GM10266 (cell line): ENCODE measurements around the gene TMEM258.

ENCODE experiments used
- DNase-seq: peaks from one replicate; pipeline ENCODE4 v3.0.0; 2012; ENCODE audit errors: extremely low spot score
- TF ChIP-seq, protein P1 (sequence below): IDR thresholded peaks from 2 replicates; pipeline ENCODE4 v1.5.1; 2012; ENCODE audit warnings: mild to moderate bottlenecking, low read depth; ENCODE audit not compliant: control insufficient read depth, insufficient read depth; ENCODE audit errors: missing control alignments

TMEM258 gene

DNA sequence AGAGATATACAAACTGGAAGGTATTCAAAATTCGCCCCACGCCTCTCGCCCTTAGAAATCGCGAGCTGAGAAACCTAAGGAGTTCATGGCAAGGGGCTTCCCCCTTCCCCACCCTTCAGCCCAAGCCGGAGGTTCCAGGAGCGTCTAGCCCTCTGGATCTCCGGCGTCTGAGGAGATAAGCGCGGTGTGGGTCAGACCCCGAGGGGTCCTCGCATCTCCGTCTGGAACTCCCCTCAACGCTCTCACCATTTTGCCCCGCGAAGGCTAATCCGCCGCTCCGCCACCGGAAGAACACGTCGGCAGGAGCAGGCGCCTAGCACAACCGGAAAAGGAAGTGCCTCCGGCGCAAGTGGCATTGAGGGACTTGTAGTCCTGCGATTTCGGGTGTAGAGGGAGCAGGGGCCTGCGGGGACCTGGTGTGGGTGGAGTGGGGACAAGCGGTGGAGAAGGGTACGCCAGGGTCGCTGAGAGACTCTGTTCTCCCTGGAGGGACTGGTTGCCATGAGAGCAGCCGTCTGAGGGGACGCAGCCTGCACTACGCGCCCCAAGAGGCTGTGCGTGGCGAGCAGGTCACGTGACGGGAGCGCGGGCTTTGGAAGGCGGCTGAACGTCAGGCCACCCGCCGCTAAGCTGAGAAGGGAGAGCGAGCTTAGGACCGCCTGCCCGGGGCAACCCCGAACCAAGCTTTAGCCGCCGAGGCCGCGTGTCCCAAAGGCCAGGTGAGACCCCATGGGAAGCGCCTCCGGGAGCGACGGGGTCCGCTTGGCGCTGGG is at the start of gene TMEM258, which contains the start of gene FEN1:
TMEM258 (minus strand) TSS at position 290 of the 773 bp plus-strand sequence; CDS start at position 249, 41 bp downstream.
FEN1 (plus strand) TSS at position 602 of the 773 bp plus-strand sequence. CDS start 2,451 bp downstream, outside the sequence.
- TF ChIP-seq, protein P1, sequence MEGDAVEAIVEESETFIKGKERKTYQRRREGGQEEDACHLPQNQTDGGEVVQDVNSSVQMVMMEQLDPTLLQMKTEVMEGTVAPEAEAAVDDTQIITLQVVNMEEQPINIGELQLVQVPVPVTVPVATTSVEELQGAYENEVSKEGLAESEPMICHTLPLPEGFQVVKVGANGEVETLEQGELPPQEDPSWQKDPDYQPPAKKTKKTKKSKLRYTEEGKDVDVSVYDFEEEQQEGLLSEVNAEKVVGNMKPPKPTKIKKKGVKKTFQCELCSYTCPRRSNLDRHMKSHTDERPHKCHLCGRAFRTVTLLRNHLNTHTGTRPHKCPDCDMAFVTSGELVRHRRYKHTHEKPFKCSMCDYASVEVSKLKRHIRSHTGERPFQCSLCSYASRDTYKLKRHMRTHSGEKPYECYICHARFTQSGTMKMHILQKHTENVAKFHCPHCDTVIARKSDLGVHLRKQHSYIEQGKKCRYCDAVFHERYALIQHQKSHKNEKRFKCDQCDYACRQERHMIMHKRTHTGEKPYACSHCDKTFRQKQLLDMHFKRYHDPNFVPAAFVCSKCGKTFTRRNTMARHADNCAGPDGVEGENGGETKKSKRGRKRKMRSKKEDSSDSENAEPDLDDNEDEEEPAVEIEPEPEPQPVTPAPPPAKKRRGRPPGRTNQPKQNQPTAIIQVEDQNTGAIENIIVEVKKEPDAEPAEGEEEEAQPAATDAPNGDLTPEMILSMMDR = no peak
- peak; percentile 90 for DNase-seq

DNA sequence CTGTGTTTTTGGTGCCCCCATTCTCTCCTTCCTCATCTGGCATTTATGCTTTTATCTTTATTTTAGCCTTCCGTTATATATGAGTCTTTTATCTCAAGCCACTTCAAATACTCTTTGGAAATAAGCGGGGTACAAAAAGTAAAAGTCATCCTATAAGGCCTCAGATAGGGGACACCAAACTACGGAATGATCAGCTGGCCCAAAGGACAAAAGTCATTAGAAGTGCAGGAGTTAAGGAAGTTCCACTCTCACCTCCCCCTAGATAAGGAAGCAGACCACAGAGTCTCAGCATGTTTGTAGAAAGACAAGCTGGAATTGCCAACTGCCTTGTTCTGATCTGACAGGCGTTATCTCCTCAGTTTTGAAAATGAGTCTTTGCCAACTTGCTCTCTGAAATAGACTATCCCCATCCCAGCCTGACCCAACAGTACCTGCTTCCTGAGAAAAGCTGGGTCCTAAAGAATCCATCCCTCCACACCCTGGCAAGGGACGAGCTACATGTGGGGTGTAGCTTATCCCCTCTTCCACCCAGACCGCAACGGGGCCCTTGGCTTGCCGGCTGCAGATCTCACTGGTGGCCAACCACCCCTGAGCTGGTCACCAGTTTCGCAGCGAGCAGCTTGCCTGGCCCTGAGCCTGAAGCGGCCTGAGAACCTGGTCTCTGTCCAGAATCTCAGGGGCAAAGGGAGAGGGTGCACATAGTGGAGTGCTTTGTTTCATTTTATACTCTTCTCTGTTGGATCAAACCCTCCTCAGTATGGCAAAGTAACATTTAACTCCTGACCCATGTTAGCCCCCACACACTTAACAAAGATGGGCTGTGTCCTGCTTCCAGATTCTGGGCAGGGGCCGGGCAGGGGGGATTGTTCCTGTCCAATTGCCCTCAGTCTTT is 49.5 kb upstream of the TMEM258 start:
- TF ChIP-seq, protein P1 = no peak
- no peak for DNase-seq

DNA sequence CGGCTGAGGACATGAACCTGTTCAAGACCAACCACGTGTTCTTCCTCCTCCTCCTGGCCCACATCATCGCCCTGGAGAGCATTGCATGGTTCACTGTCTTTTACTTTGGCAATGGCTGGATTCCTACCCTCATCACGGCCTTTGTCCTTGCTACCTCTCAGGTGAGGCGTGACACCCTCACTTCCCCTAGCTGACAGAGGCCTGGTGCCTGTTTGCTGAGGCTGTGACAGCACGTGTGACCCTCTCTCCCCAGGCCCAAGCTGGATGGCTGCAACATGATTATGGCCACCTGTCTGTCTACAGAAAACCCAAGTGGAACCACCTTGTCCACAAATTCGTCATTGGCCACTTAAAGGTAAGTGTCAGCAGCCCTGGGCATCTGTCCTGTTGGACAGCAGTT is 48.0 kb upstream of the TMEM258 start:
- DNase-seq = no peak
- TF ChIP-seq, protein P1 = no peak

DNA sequence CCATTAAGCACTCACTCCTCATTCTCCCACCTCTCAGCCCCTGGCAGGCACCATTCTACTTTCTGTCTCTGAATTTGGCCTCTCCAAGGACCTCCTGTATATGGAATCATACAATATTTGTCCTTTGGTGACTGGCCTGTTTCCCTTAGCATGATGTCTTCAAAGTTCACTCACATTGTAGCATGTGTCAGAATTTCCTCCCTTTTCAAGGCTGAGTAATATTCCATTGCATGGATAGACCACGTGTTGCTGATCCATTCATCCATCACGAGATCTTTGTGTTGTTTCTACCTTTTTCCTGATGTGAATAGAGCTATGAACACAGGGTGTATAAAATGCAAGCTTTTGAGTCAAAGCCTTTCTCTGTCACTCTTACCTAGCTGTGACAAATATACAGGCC is 47.3 kb upstream of the TMEM258 start:
- DNase-seq = no peak
- TF ChIP-seq, protein P1 = no peak

DNA sequence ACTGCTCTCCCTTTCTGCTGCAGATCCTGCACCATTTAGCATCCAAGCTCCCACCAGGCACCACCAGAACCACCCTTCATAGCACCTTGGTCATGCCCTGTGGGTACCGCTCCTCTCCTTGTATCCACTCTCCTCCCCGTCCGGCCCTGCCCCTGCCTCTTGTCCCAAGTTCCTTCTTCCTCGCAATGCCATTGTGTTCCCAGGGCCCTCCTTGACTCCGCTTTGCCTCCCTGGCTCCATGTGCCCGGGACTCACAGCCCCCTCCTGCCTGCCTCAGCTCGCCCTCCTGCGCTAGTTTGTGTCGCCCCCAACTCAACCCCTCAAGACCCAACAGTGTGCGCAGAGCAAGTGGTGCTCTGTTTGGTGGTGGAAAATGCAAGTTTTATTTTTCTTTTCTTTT is 46.5 kb upstream of the TMEM258 start:
- TF ChIP-seq, protein P1 = no peak
- no peak for DNase-seq

DNA sequence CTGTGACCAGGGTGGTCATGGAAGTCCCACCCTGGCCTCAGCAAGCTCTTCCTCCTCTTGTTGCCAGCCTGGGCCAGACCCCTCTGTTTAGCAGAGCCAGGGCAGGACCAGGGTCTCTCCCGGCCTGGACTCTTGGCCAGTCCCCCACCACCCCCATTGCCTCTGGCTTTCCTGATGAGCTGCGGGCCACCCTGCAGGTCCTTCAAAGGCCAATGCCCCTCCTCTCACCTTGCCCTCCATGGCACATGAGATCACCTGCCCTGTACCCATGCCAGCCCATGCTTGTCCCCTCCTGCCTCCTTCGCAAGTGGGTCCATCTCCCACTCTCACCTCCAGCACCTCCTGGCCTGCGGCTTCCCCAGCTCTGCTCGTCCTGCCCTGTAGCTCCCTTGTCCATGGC is 46.1 kb upstream of the TMEM258 start:
- DNase-seq = no peak
- TF ChIP-seq, protein P1 = no peak
